Panc1 (cell line): ENCODE measurements around the gene MAP3K21.

Experiments used
- REST ChIP-seq, 2 experiments: IDR thresholded peaks; 2 replicates each; pipeline ENCODE4 v1.6.1; 2011 to 2012; ENCODE audit warnings: low read depth in 2 of 2, control low read depth in 1 of 2, low read length in 1 of 2, mild to moderate bottlenecking in 1 of 2, moderate library complexity in 1 of 2; ENCODE audit not compliant: insufficient read depth in 1 of 2
- TCF7L2 ChIP-seq: IDR thresholded peaks from 2 replicates; pipeline ENCODE4 v1.6.1; 2011; ENCODE audit warnings: mild to moderate bottlenecking, low read depth, low read length, inconsistent platforms
- TF ChIP-seq, protein P1 (sequence below): fragments of 450-650 bp; IDR thresholded peaks from 2 replicates; pipeline ENCODE4 v1.5.1; 2017; ENCODE audit warnings: mild to moderate bottlenecking

DNA sequence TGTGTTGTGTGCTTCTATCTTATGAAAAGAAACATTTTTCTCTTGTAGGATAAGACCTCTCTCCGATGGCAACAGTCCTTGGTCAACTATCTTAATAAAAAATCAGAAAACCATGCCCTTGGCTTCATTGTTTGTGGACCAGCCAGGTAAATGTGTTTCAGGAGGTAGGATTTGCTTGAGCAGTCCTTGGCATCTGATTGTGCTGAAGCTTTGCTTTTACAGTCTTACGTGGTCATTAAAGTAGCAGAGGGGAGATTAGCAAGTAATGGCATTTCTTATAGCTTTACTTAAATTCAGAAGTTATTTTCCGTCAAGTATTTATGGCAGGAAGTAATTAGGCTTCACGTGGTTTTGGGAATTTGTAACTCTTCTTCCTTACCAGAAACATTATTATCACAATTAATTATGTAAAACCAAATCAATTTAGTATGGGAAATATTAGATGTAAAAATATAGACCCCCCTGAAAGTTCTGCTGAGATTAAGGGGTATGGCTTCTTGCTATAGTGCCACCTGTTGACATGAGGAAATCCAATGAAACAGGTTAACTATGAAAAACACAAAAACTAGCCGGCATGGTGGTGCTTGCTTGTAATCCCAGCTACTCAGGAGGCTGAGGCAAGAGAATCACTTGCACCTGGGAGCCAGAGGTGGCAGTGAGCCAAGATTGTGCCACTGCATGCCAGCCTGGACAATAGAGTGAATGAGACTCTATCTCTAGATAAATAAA lies 49.0 kb downstream of the MAP3K21 start:
- TF ChIP-seq, protein P1, sequence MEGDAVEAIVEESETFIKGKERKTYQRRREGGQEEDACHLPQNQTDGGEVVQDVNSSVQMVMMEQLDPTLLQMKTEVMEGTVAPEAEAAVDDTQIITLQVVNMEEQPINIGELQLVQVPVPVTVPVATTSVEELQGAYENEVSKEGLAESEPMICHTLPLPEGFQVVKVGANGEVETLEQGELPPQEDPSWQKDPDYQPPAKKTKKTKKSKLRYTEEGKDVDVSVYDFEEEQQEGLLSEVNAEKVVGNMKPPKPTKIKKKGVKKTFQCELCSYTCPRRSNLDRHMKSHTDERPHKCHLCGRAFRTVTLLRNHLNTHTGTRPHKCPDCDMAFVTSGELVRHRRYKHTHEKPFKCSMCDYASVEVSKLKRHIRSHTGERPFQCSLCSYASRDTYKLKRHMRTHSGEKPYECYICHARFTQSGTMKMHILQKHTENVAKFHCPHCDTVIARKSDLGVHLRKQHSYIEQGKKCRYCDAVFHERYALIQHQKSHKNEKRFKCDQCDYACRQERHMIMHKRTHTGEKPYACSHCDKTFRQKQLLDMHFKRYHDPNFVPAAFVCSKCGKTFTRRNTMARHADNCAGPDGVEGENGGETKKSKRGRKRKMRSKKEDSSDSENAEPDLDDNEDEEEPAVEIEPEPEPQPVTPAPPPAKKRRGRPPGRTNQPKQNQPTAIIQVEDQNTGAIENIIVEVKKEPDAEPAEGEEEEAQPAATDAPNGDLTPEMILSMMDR, result peak; percentile 23; the same call in 1 of the 2 replicates
- TF ChIP-seq REST (IDR thresholded peaks at IDR 0.05; ENCODE audit: insufficient read depth in 1 of 2, low read depth in 2 of 2, low read length in 1 of 2) (no peak), TCF7L2 (no peak)
